GM18861 (cell line): Measurements from ENCODE around the gene HDAC4.
"Not testable (repeated sequence)": the region's sequence is repeated elsewhere in the genome, so short reads cannot be mapped to it uniquely, and the experiment has no call there.

Experiments used
- ATAC-seq: cut with Tn5 transposase; IDR thresholded peaks from one replicate; pipeline ENCODE4 v1.9.1; 2021; ENCODE audit not compliant: unreplicated experiment

Gene HDAC4

DNA sequence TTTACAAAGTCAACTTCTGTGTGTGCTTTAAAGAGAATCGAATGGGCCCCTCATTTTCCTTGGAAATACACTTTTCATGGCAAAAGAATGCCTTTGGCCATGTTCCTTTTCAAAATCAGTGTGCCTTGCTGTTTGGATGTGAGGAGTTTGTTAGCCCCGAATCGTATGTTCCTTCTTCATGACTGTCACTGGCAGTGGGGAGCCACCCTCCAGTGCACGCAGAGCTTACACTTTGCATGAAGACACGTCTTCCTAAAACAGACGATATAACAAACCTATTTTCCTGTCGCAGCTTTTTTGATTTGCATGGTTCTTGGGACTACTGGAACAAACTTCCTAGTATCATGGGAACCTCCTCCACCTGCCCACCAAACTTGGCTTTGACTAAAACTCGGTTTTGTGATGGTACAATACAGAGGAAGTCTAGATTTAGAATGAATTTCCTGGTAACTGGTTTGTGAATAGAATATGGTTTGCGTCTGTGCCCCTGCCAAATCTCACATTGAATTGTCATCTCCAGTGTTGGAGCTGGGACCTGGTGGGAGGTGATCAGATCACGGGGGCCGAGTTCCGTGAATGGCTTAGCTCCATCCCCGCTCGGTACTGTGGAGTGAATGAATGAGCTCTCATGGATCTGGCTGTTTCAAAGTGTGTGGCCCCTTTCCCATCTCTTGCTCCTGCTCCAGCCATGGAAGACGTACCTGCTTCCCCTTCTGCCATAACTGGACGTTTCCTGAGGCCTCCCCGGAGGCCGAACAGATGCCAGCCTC lies 358.1 kb downstream of the HDAC4 start:
- ATAC-seq, result no peak

DNA sequence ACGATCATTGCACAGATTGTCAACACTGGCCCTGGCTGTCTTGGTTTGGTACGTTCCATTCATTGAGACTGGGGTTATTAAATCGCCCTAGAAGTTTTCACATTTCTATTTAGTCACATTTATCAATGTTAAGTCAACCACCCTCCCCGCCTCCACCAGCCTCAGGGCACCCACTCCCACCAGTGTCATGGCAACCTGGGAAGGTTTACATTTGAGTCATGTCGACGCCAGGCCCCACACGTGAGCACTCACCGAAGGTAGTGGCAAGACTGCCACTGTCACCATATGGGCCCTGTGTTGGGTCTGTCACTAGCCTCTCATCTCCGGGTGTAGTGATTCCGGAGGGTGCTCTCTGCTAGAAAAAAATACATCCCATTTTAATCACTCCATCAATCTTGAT lies 358.8 kb downstream of the HDAC4 start:
- ATAC-seq, result no peak

DNA sequence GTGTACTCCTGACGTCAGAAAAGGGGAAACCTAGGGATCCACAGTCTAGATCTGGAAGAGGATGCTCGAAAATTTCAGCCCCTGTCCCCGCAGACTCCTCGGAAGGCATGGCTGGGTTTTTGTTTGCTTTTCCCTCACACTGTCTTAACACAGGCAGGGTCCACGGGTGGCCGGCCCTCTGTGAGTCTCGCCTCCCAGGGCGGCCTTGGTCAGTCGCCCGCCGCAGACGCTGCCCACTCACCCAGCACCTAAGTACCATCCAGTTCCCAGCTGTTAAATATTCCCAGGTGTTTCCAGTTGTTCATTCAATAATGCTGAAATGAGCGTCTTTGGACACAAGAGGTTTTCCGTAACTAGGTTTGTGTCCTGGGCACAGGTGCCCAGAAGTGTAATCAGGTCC lies 359.8 kb downstream of the HDAC4 start:
- no peak for ATAC-seq

DNA sequence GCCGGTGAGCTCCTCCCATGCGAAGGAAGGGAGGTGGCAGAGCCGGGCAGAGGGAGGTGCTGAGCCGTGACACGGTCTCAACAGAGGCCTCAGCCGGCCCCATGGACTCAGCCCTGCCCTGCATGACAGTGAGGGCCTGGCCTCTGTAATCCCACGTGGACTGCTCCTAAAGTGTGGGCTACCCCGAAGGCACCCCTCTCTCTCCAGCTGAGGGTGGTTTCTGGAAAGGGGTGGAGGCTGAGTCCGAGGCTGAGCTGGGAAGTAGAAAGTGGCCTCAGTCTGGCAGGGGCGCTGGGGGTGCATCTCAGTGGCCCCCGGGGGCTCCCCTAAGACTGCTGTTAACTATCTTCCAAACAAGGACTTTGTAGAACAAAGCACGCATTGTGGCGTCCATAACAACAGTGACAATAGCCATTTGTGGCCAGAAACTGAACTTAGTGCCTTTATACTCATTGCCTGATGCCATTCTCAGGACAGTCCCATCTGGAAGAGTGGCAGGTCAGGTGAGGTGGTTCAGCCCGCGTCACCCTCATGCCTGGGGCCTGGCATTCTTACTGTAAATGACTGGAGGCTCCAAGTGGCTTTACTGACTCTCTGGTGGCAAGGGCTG lies 360.6 kb downstream of the HDAC4 start:
- ATAC-seq, result no peak

DNA sequence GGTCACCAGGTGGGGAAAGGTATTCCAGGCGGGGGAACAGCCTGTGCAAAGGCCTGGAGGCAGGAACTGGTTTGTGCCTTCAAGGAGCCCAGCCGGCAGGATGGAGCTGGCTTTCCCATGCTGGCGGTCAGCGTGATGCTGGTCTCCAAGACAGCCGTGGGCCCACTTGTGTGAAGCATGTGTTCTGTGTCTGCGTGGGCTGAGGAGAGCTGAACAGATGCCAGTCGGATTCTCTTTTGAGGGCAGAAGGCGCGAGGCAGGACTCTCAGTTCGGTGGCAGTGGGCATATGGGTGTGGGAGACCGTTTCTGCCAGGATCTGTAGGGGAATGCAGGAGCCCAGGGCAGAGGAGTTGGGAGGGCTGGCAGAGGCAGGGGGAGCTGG lies 361.4 kb downstream of the HDAC4 start:
- ATAC-seq, result no peak

DNA sequence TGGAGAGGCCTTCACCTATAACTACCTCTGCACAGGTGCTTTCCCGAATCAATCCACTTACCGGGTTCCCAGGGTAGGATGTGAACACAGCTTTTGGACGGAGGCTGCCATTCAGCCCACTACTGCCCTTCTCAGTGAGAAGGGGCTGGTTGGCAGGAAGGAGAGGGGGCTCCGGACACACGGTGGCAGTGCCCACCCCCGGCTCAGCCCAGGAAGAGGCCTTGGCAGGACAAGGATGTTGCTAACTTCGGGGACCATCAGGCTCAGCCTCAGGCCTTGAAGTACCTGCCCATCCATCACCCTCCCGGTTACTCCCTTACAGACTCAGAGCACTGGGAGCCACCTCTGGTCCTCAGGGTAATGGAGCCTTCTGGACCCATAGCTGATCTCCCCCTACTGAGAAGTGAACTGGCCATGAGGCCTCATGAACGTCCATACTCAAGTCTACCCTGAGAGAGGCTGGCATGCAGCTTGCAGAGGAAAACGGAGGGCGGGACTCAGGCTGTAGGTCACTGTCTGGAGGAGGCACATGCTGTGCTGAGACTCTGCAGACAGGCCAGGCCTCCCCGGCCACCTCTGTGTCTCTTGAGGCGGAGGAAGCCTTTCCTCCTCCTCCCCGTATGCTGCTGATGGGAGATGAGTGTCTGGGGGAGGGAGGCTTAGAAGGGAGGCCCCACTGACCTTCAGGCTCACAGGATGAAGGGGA lies 361.9 kb downstream of the HDAC4 start:
- no peak for ATAC-seq

DNA sequence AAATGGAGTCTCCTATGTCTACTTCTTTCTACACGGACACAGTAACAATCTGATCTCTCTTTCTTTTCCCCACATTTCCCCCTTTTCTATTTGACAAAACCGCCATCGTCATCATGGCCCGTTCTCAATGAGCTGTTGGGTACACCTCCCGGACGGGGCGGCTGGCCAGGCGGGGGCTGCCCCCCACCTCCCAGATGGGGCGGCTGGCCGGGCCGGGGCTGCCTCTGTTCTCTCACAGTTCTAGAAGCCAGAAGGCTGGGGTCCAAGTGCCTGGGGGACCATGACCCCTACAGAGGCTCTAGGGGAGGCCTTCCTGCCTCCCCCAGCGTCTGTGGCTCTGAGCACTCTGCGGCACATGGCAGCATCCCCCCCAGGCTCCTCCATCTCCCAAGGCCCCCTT lies 362.5 kb downstream of the HDAC4 start:
- not testable (repeated sequence) for ATAC-seq

DNA sequence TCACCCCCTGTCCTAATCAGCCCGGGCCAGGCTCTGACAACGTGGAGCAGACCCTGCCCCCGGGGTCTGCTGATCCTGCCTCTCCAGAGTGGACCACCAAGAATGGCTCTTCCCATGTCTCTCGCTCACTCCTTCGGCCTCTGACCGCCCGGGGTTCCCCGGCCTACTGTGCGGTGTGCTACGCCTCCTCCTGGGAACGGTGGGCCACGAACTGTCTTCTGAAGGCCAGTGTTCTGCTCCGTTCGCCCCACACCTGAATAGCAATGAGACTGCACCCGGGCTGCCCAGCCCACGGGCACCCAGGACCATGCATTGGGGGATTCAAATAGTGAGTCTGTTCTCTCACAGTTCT lies 363.3 kb downstream of the HDAC4 start:
- no peak for ATAC-seq

DNA sequence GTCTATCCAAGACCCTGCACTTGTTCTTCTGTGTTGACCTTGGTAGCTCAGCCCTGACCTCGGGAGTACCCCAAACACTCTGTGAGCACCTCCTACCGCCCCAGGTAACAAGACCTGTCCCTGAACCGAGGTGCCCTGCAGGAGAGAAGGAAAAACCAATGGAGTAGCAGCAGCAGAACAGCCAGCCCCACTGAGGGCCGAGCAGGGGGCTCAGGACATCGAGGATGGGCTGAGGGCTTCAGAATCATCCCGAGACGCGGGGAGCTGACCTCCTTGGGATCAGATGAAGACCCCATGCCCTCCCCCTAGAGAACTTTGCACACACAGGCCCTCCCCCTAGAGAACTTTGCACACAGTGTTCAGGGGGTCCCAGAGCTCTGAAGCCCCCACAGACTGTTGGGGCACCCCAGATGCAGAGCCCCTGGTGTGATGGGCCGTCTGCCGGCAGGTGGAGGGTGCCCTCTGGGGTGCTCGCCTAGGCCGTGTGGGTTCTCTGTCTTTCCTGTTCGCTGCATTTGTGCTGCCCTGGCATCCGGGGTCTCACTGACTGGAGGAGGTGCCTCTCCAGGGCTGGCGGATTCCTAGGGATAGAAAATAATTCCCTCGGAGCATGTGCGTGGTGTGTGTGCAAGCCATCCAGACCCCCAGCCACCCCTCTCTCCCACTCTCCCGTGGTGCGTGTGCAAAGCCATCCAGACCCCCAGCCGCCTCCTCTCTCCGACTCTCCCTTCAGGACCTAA lies 363.8 kb downstream of the HDAC4 start:
- ATAC-seq, result no peak

DNA sequence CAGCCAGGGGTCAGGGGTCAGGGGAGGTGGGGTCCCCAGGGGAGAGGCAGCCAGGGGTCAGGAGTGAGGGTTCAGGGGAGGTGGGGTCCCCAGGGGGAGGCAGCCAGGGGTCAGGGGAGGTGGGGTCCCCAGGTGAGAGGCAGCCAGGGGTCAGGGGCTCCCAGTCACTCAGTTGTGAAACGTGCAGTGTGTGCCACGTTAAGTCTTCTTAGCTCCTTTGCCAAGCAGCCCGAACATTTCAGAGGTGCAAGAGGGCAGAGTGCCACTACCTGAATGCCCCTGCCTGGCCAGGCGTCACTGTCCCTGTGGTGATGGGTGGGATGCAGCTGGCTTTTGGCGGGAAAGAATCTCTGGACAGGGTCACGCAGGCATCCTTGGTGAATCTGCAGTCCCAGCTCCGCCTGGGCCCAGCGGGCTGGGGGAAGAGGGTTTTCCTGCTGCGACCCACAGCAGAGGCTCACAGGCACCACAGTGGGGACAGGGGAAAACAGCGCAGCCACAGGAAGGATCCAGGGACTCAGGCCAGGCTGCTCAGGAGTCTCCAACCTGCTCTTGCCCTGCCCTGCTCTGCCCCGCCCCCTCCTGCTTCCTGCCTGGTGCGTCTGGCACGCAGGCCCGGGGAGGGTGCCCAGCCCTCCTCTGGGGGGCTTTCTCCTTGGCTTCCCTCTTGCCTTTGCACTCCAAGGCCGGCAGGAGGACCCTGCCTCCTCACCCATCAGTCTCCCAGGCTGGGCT lies 364.7 kb downstream of the HDAC4 start:
- no peak for ATAC-seq

DNA sequence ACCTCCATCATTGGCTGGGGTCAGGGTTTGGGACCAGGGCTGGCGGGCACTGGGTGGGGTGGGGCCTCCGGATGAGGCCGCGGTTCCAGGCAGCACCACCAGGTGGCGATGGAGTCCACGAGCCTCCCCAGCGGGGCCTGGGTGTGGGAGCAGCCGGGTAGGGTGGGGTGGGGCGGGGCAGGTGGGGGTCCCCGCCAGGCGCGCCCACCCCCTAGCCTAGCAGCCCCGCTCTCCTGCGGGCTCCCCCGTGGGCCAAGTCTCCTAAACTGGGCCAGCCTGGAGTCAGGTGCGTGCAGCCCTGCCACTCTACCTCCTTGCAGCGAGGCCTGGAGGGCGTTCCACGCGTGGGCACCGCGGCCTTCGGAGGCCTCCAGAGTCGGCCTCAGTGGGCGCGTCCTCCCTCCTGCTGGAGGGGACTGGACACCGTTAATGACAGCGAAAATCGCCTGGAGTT lies 365.4 kb downstream of the HDAC4 start:
- no peak for ATAC-seq

DNA sequence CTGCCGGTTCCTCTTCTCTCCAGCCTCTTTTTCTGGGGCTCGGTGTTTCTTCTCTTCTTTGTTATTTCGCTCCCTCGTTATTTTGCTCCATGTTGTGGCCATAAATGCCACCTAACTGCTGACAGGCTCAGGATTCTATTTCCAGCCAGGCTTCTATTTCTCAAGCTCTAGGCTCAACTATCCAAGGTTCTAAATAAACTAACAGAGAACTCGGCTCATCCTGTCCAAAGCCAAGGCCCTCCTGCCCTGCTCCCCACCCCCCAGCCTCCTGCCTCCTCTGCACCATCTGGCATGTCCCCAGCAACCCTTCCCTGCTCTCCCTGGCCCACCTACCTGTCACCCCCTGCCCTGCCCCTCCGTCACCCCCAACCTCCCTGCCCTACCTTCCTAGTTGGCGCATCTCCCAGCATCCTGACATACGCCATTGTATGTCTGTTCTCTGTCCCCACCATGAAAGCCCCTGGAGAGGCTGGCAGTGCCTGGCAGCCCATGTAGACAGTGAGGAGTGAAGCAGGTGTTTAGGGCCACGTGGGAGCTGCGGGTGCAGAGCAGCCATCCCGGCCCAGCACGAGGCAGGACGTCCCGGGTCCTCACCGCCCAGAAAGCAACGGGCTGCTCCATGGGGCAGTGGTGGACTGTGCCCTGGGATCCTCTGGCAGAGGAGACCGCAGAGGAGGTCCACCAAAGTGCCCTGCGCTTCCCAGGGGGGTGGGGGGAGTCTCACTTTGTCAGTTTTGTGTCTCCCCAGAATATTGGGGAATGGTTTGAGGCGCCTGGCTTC lies 366.1 kb downstream of the HDAC4 start:
- ATAC-seq, result no peak

DNA sequence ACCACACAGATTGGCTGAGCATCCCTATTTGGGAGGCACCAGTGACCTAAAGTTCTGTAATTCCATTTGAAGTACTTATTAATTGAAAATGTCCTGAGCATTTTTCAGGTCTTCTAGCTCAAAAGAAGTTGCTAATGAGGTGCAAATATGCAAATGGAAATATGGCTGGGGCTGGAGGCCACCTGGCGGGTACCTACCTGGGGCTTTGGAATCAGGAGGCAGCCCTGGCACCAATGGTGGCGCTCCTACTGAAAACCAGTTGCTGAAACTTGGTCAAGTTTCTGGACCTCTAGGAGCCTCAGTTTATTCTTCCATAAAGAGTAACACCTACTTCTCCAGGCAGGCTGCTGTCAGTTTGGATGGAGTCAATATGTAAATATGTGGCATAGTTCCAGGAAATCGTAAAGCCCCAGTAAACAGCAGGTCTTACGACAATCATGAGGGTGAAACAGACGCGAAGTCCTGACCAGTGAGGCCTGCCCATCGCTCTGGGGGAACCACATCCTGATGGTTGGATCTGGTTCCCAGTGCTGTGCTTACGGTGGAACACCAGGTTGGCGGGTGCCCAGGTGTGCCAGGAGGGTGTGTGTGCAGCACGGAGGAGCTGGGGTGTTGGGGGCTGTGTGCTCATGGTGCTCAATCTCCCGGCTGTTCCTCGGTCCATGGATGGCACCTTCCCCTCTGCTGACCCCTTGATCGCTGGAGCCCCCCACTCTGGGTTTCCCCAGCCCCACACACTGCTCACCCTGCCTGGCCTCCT lies 366.8 kb downstream of the HDAC4 start:
- ATAC-seq, result no peak

DNA sequence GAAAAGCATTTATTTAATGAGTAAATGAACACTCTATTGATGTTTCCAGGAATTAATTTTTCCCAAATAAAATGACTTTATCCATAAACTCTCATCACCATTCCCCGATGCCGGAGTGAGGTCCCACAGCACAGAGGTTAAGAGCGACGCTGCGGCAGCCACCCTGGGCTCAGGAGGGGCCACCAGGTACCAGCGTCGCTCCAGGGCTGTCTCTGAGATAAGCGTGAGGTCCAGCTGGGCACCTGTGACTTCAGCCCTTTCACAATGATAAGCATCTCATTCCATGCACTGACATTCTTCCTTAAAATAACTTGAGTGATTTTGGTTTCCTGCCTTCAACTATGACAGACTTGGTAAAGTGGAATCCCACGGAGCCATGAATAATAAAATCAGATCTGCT lies 370.9 kb downstream of the HDAC4 start:
- no peak for ATAC-seq

DNA sequence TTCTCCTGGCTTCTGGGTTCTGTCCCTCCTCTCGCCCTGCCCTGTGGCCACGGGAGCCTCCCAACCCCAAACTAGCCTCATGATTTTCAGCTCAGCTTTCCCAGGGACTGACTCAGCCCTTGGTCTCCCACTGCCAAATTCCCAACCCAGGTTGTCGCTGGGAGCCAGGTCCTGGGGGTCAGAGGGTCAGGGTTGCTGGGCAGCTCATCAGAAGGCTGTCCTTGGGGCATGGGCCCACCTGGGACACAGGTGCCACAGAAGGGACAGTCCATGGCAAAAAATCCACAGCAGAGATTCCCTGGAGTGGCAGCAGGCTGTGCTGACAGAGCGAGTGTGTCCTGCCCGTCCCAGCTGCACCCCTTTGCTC lies 372.6 kb downstream of the HDAC4 start:
- no peak for ATAC-seq

DNA sequence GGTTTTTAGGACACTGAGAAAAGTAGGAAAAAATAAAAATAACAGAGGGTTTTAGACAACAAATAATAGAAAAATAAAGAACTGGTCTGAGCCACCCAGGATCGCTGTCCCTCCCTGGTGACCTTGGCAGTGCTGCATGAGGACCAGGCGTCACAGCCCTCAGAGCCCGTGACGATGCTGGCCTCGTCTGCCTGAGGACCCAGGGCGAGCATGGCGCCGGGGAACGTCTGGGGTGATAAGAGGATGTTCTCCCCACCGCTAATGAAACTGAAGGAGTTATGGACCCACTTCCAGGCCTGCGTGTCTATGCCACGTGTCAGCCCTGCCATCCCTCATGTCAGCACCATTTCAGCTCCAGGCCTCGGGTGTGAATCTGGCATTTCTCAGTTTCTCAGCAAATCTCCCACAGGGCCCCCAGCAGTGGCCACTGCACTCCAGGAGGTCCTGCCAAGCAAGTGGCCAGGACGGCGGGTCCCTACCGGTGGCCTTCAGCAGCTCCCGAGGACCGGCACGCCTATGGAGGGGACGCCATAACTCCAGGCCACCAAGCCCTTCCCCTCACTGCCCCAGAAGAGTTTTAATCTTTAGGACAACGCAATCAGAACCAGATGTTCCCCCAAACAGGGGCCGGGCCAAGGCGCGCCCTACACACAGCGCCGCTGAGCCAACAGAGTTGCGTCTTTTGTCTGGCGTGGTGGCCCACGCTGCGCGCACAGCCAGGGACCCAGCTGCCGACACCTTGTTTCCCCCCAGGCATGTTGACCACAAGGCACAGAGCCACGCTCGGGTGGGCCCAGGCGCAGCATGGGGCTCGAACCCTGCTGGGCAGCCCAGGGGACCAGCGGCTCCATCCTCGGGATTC lies 373.2 kb downstream of the HDAC4 start:
- ATAC-seq, result no peak

DNA sequence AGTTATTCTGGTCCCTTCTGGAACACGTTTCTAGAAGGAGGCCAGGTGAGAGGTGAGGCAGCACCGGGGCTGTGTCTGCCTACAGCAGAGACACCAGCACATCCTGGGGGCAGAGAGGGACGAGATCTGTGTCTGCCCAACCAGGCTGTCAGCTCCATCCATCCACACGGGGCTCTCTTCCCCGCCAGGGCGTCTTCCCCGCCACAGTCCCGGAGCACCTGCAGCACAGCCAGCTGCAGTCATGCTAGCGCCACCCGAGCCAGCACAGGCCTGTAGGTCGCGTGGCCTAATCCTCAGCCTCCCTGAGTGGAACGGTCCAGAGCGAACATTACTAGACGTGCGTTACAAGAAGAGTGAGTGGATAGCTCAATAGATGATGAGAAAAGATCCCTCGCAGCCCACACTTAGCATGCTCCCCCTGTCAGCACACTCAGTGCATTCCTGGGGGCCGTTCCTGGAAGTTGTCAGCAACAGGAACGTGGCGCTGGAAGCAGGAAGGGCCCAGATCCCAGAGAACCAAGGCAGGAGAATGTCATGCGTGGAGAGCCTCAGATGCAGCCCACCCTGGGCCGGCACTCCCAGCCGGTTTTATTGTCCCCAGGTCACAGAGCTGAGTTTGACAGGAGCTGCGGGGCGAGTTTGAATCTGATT lies 374.0 kb downstream of the HDAC4 start:
- no peak for ATAC-seq

DNA sequence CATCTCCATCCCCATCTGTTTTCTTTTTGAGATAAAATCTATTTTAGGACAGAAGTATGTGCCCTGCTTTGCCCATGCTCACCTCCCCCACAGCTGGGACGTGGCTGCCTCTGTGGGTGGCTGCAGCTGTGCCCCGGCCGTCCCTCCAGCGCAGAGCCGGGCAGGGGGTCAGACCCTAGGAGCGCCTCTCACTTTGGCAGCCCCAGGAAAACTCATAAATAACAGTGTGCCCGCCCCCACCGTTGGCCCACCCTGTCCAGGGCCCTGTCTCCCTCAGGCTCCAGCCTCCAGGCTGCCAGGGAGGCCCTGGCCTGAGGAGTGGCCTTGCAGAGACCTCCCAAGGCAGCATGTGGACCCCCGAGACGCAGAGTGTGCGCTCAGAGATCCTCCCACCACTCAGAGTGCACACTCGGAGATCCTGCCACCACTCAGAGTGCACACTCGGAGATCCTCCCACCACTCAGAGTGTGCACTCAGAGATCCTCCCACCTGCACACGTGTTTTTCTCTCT lies 374.8 kb downstream of the HDAC4 start:
- ATAC-seq, result no peak
